K562 (cell line): ENCODE results near the gene SLC48A1. TPM values are rescaled to one million over a fixed set of nuclear protein-coding genes. Genes with fewer than 3 reads are reported as not detected.

ENCODE experiments used
- ATAC-seq: fragments of 200-7000 bp; cut with Tn5 transposase; 3 replicates; pipeline ENCODE4 v1.9.1; 2020; ENCODE audit warnings: moderate library complexity
- BruUV-seq: library from RNA; stranded (reverse); fragments of 400-500 nt; replicated peaks from 2 replicates; lab custom pipeline; 2021; lab: Mats Ljungman, UMichigan
- CTCF ChIA-PET: fragments of 300-600 bp; formaldehyde crosslinking; extraction: SDS; loops from one replicate; lab custom pipeline; 2021; ENCODE audit warnings: low intra/inter-chr PET ratio; lab: Yijun Ruan, JAX
- POLR2A ChIA-PET: fragments of 300-600, 350-650 bp; sonication (Branson Sonifier 250); formaldehyde crosslinking; extraction: SDS; loops from one replicate; lab custom pipeline; 2021; ENCODE audit warnings: antibody characterized with exemption, inconsistent platforms; lab: Yijun Ruan, JAX
- DNase-seq, 4 experiments: peaks; one replicate each; pipeline versions ENCODE4 v3.0.0 to v3.0.0-alpha.2; 2011 to 2018; ENCODE audit warnings: low spot score in 3 of 4, mixed read lengths in 3 of 4; ENCODE audit errors: extremely low read depth in 1 of 4
- FAIRE-seq: peaks from 2 replicates; lab custom pipeline; 2011; peaks lifted over from hg19 to GRCh38; lab: Jason Lieb, UNC
- H2AFZ ChIP-seq: 2 replicates; pipeline ENCODE4 v1.6.0; 2011; ENCODE audit warnings: low read depth, low read length, control low read depth, inconsistent platforms
- H3K27ac ChIP-seq: fragments of 200-600 bp; 3 replicates; pipeline ENCODE4 v1.8.0; 2011; ENCODE audit warnings: low read depth, mild to moderate bottlenecking, control low read depth, inconsistent platforms, low read length, moderate library complexity, mixed read lengths; ENCODE audit errors: extremely low read depth
- H3K27me3 ChIP-seq, 2 experiments: fragments of 300-600 bp in 1 of 2; 2 replicates in 1 of 2; 3 replicates in 1 of 2; pipeline versions ENCODE4 v1.6.0 to v1.8.0; 2011; ENCODE audit warnings: inconsistent platforms in 2 of 2, low read length in 2 of 2, mild to moderate bottlenecking in 1 of 2, mixed read lengths in 1 of 2, moderate library complexity in 1 of 2; ENCODE audit not compliant: control insufficient read depth in 2 of 2, insufficient read depth in 2 of 2
- H3K36me3 ChIP-seq: fragments of 300-600 bp; 3 replicates; pipeline ENCODE4 v1.8.0; 2011; ENCODE audit warnings: mild to moderate bottlenecking, low read length, inconsistent platforms; ENCODE audit not compliant: control insufficient read depth, insufficient read depth
- H3K4me1 ChIP-seq, 2 experiments: fragments of 200-600 bp in 1 of 2; replicated peaks in 1 of 2; 2 replicates in 1 of 2; 3 replicates in 1 of 2; pipeline versions ENCODE4 v1.5.1 to v1.8.0; 2011; ENCODE audit warnings: inconsistent platforms in 2 of 2, low read length in 2 of 2, mild to moderate bottlenecking in 1 of 2, mixed read lengths in 1 of 2, moderate library complexity in 1 of 2; ENCODE audit not compliant: control insufficient read depth in 2 of 2, insufficient read depth in 2 of 2
- H3K4me2 ChIP-seq: 2 replicates; pipeline ENCODE4 v1.6.1; 2011; ENCODE audit warnings: low read length, control low read depth, inconsistent platforms, mixed read lengths; ENCODE audit not compliant: insufficient read depth
- H3K4me3 ChIP-seq: fragments of 200-600 bp; sonication (generic), shearing (Covaris generic); 2 replicates; pipeline ENCODE4 v1.5.1; 2016; ENCODE audit warnings: control low read depth, inconsistent platforms
- H3K79me2 ChIP-seq: fragments of 200-600 bp; 3 replicates; pipeline ENCODE4 v1.8.0; 2011; ENCODE audit warnings: low read length, inconsistent platforms; ENCODE audit not compliant: control insufficient read depth, insufficient read depth
- H3K9ac ChIP-seq, 2 experiments: 2 replicates each; pipeline versions ENCODE4 v1.6.0 to v1.6.1; 2011; ENCODE audit warnings: low read depth in 2 of 2, low read length in 2 of 2, control low read depth in 1 of 2, inconsistent platforms in 1 of 2, mild to moderate bottlenecking in 1 of 2, mixed read lengths in 1 of 2; ENCODE audit not compliant: insufficient read depth in 1 of 2
- H3K9me1 ChIP-seq: one replicate; pipeline ENCODE4 v1.6.0; 2011; ENCODE audit warnings: inconsistent platforms, mild to moderate bottlenecking, low read length, moderate library complexity; ENCODE audit not compliant: control insufficient read depth, insufficient read depth
- H3K9me3 ChIP-seq: replicated peaks from 2 replicates; pipeline ENCODE4 v1.5.1; 2011; ENCODE audit warnings: low read depth, low read length, inconsistent platforms; ENCODE audit not compliant: control insufficient read depth, insufficient read depth
- H4K20me1 ChIP-seq: replicated peaks from 2 replicates; pipeline ENCODE4 v1.6.1; 2011; ENCODE audit warnings: low read length, inconsistent platforms, mixed read lengths; ENCODE audit not compliant: control insufficient read depth, insufficient read depth
- ATF1 ChIP-seq, 2 experiments: fragments of 450-650 bp in 1 of 2; IDR thresholded peaks; 2 replicates each; pipeline ENCODE4 v1.6.1; 2016; ENCODE audit warnings: missing compliant biosample characterization in 1 of 2, missing genetic modification characterization in 1 of 2
- HMG20A ChIP-seq: fragments of 450-650 bp; formaldehyde crosslinking; conservative IDR thresholded peaks from 2 replicates; pipeline ENCODE4 v1.4.0; 2020; ENCODE audit warnings: mild to moderate bottlenecking, mixed read lengths
- POLR2AphosphoS5 ChIP-seq: IDR thresholded peaks from 2 replicates; pipeline ENCODE4 v1.6.1; 2011; ENCODE audit warnings: mild to moderate bottlenecking, low read depth, low read length, moderate library complexity; ENCODE audit not compliant: control insufficient read depth, insufficient read depth
- TCFL5 ChIP-seq: fragments of 250-450 bp; sonication (Bioruptor Pico); conservative IDR thresholded peaks from 2 replicates; pipeline ENCODE4 v1.6.1; 2021; ENCODE audit warnings: mild to moderate bottlenecking, moderate library complexity, matching md5 sums
- XRCC3 ChIP-seq: fragments of 450-650 bp; IDR thresholded peaks from 2 replicates; pipeline ENCODE4 v1.6.1; 2017; ENCODE audit warnings: mild to moderate bottlenecking, moderate library complexity
- XRCC5 ChIP-seq: fragments of 200-400 bp; formaldehyde crosslinking; IDR thresholded peaks from 2 replicates; pipeline ENCODE4 v1.6.1; 2017; ENCODE audit warnings: low read depth, mild to moderate bottlenecking, low read length
- ZNF263 ChIP-seq: sonication (generic); formaldehyde crosslinking; IDR thresholded peaks from 2 replicates; pipeline ENCODE4 v1.8.0; 2022; ENCODE audit warnings: mild to moderate bottlenecking, missing genetic modification reagents, borderline replicate concordance
- WGBS: fragments of 100-300 bp; shearing (Covaris generic); methylation state at CpG from one replicate; pipeline ENCODE4 v1.1.6; 2016; ENCODE audit warnings: low coverage, mixed read lengths; ENCODE audit not compliant: insufficient coverage; ENCODE audit errors: missing lambda C conversion rate; 5-methylcytosine and 5-hydroxymethylcytosine counted together
- in situ Hi-C: fragments of 300-500 bp; cut with MboI; formaldehyde crosslinking; loops from 4 replicates; pipeline ENCODE4 v1.15.0; 2018; ENCODE audit warnings: inconsistent platforms, mixed read lengths
- intact Hi-C: fragments of 100-400 bp; cut with micrococcal nuclease; formaldehyde crosslinking; loops from 2 replicates; pipeline ENCODE4 v1.14.2; 2022
- polyA plus RNA-seq, 8 experiments: library from polyadenylated mRNA; depleted of rRNA in 4 of 8; stranded (reverse) in 5 of 8; unstranded in 3 of 8; fragments of >200 nt; fragmentation: Nextera tagmentation in 2 of 8; fragmentation: Illumina TruSeq in 1 of 8; extraction: Ambion mirVana in 2 of 8; extraction: Trizol in 1 of 8; gene quantifications; 2 replicates each; pipeline versions ENCODE4 v1.2.1 to v1.2.3, GENCODE V29; 2011 to 2014; ENCODE audit warnings: inconsistent platforms in 1 of 8, missing spikeins in 1 of 8
- total RNA-seq, 7 experiments: library from RNA; depleted of rRNA in 6 of 7; stranded (reverse); fragments of >200 nt in 6 of 7; fragmentation: Illumina TruSeq in 2 of 7; extraction: Trizol in 2 of 7; gene quantifications; 2 replicates each; pipeline versions ENCODE4 v1.2.1 to v1.2.3, GENCODE V29; 2011 to 2021; ENCODE audit warnings: low replicate concordance in 1 of 7

The SLC48A1 gene
- total and polyA plus RNA-seq, 9 of the 15 experiments (the other 6 are each of a cell fraction or from before 2014, with no cell fraction given) = 10.7 to 37.5 (median 18.7) TPM

GRCh38 chr12:47755655-47756562 is 17.1 kb upstream of the SLC48A1 start:
- Histone ChIP-seq H3K4me2 (no peak overlapping the region; the same call in 1 of the 2 replicates), H3K4me3 (no peak overlapping the region), H3K4me1 (peaks cover 14 to 32% of the 10 kb centered on the region in 2 experiments; a peak in 4 of 5 replicates), H3K27me3 (no peaks in the 10 kb centered on the region), H2AFZ (no peak overlapping the region), H3K9me1 (no peaks in the 10 kb centered on the region), H4K20me1 (no peaks in the 10 kb centered on the region), H3K9me3 (no peaks in the 10 kb centered on the region), H3K79me2 (no peaks in the 10 kb centered on the region), H3K9ac (no peak overlapping the region), H3K36me3 (no peaks in the 10 kb centered on the region), H3K27ac (no peak overlapping the region)
- DNase-seq = no peak
- no TSS peak for BruUV-seq
- ATAC-seq = no peak
- no peak for FAIRE-seq
- ChIA-PET CTCF (no interaction called here), POLR2A (interaction anchor here (0.5 to 1.7 kb wide), 4 partner anchors 11 to 50 kb away, joined by 3 to 5 read pairs (median 4); partner anchors contain the start of gene RPAP3)
- WGBS = 36% methylated on average over 9 of the region's 12 CpGs
- in situ Hi-C loops = no loop called here
- no peak for TF ChIP-seq POLR2AphosphoS5
- TF ChIP-seq TCFL5 (CRISPR knock-in tag) = no peak
- TF ChIP-seq XRCC3 = no peak
- TF ChIP-seq XRCC5 = no peak
- TF ChIP-seq HMG20A (CRISPR knock-in tag) = no peak
- no peak for TF ChIP-seq ATF1 (CRISPR knock-in tag; IDR thresholded peaks at IDR 0.05)
- no peak for TF ChIP-seq ATF1 (tag; IDR thresholded peaks at IDR 0.05)
- no peak for TF ChIP-seq ZNF263 (CRISPR knock-in tag)
- intact Hi-C loops = no loop called here
